HEK293T (cell line): Measurements from ENCODE around the gene RDH14.

Experiments
- CTCF ChIA-PET: fragments of 350-600 bp; formaldehyde crosslinking; extraction: SDS; loops from one replicate; lab custom pipeline; 2021; ENCODE audit warnings: antibody characterized with exemption, inconsistent platforms; lab: Yijun Ruan, JAX
- POLR2A ChIA-PET: fragments of 350-600 bp; formaldehyde crosslinking; extraction: SDS; loops from one replicate; lab custom pipeline; 2020; ENCODE audit warnings: antibody characterized with exemption, inconsistent platforms; lab: Yijun Ruan, JAX
- DNase-seq: peaks from one replicate; pipeline ENCODE4 v3.0.0; 2012; ENCODE audit warnings: mixed read lengths; ENCODE audit errors: extremely low spot score
- ARNT ChIP-seq: fragments of 450-650 bp; IDR thresholded peaks from 2 replicates; pipeline ENCODE4 v1.6.1; 2017; ENCODE audit warnings: mild to moderate bottlenecking
- BHLHE40 ChIP-seq: fragments of 450-650 bp; IDR thresholded peaks from 2 replicates; pipeline ENCODE4 v1.6.1; 2016; ENCODE audit warnings: mild to moderate bottlenecking, moderate library complexity, borderline replicate concordance
- CTBP1 ChIP-seq: fragments of 450-650 bp; IDR thresholded peaks from 2 replicates; pipeline ENCODE4 v1.6.1; 2016; ENCODE audit warnings: borderline replicate concordance
- ELF4 ChIP-seq: fragments of 450-650 bp; IDR thresholded peaks from 2 replicates; pipeline ENCODE4 v1.6.1; 2017; ENCODE audit warnings: antibody characterized with exemption
- FOXA1 ChIP-seq: fragments of 450-650 bp; IDR thresholded peaks from 2 replicates; pipeline ENCODE4 v1.6.1; 2016; ENCODE audit warnings: mild to moderate bottlenecking
- FOXK2 ChIP-seq: fragments of 450-650 bp; IDR thresholded peaks from 2 replicates; pipeline ENCODE4 v1.6.1; 2016; ENCODE audit warnings: mild to moderate bottlenecking
- FOXM1 ChIP-seq: fragments of 450-650 bp; IDR thresholded peaks from 2 replicates; pipeline ENCODE4 v1.6.1; 2017; ENCODE audit warnings: mild to moderate bottlenecking, borderline replicate concordance
- HDGF ChIP-seq: fragments of 450-650 bp; IDR thresholded peaks from 2 replicates; pipeline ENCODE4 v1.6.1; 2017; ENCODE audit warnings: antibody characterized with exemption, borderline replicate concordance
- L3MBTL2 ChIP-seq: fragments of 450-650 bp; conservative IDR thresholded peaks from 2 replicates; pipeline ENCODE4 v1.6.1; 2016; ENCODE audit warnings: mild to moderate bottlenecking
- LEF1 ChIP-seq: fragments of 450-650 bp; IDR thresholded peaks from 2 replicates; pipeline ENCODE4 v1.6.1; 2017; ENCODE audit warnings: mild to moderate bottlenecking, borderline replicate concordance
- NFRKB ChIP-seq: fragments of 450-650 bp; IDR thresholded peaks from 2 replicates; pipeline ENCODE4 v1.6.1; 2016; ENCODE audit warnings: mild to moderate bottlenecking, moderate library complexity
- SP1 ChIP-seq: fragments of 450-650 bp; IDR thresholded peaks from 2 replicates; pipeline ENCODE4 v1.6.1; 2017
- SUZ12 ChIP-seq: fragments of 450-650 bp; IDR thresholded peaks from 2 replicates; pipeline ENCODE4 v1.6.1; 2016; ENCODE audit warnings: mild to moderate bottlenecking
- TARDBP ChIP-seq: fragments of 450-650 bp; IDR thresholded peaks from 2 replicates; pipeline ENCODE4 v1.6.1; 2016
- ZNF384 ChIP-seq: fragments of 450-650 bp; IDR thresholded peaks from 2 replicates; pipeline ENCODE4 v1.6.1; 2016
- TF ChIP-seq, protein P1 (sequence below): fragments of 450-650 bp; IDR thresholded peaks from 2 replicates; pipeline ENCODE4 v1.6.1; 2016

The RDH14 gene, protein sequence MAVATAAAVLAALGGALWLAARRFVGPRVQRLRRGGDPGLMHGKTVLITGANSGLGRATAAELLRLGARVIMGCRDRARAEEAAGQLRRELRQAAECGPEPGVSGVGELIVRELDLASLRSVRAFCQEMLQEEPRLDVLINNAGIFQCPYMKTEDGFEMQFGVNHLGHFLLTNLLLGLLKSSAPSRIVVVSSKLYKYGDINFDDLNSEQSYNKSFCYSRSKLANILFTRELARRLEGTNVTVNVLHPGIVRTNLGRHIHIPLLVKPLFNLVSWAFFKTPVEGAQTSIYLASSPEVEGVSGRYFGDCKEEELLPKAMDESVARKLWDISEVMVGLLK

DNA sequence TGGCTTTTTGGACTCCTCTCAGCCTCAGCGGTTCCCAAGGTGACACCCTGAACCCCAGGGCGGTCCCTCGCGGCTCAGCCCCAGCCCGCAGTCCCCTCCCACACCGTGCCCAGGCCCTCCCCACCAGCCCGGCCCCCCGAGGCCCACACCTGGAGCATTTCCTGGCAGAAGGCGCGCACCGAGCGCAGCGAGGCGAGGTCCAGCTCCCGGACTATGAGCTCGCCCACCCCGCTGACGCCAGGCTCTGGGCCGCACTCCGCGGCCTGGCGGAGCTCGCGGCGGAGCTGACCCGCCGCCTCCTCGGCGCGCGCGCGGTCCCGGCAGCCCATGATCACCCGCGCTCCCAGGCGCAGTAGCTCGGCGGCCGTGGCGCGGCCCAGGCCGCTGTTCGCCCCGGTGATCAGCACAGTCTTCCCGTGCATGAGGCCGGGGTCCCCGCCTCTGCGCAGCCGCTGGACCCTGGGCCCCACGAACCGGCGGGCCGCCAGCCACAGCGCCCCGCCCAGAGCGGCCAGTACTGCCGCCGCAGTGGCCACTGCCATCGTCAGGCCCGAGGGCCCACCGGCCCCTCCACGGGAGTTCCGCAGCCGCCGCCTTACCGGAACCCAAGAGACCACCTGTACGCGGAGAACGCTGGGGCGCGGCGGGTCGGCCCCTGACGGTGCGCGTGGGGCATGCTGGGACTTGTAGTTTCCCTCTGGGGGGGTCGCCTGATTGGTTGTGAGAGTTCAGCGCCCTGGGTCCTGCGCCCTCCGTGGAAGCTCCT lies at the start of gene RDH14:
Gene RDH14, minus strand, starts transcription at position 623 of the 766 bp plus-strand sequence. Its CDS starts 81 bp downstream, at position 542.
- ChIA-PET POLR2A (interaction anchor here (0.7 to 1.3 kb wide), 9 partner anchors 8 to 51 kb away, joined by 3 to 7 read pairs (median 3); no protein-coding TSS in a partner anchor), CTCF (interaction anchor here (0.7 to 1.3 kb wide), 3 partner anchors 10 to 800 kb away, joined by 3 to 4 read pairs (median 4); no protein-coding TSS in a partner anchor)
- no peak for TF ChIP-seq ELF4
- TF ChIP-seq CTBP1: no peak
- TF ChIP-seq TARDBP: no peak
- no peak for TF ChIP-seq SP1
- no peak for TF ChIP-seq HDGF
- no peak for TF ChIP-seq ZNF384
- TF ChIP-seq SUZ12: no peak
- TF ChIP-seq FOXK2: no peak
- TF ChIP-seq FOXM1: no peak
- TF ChIP-seq FOXA1: no peak
- TF ChIP-seq BHLHE40: no peak
- TF ChIP-seq LEF1: no peak
- TF ChIP-seq ARNT: no peak
- TF ChIP-seq NFRKB: no peak
- TF ChIP-seq, protein P1, sequence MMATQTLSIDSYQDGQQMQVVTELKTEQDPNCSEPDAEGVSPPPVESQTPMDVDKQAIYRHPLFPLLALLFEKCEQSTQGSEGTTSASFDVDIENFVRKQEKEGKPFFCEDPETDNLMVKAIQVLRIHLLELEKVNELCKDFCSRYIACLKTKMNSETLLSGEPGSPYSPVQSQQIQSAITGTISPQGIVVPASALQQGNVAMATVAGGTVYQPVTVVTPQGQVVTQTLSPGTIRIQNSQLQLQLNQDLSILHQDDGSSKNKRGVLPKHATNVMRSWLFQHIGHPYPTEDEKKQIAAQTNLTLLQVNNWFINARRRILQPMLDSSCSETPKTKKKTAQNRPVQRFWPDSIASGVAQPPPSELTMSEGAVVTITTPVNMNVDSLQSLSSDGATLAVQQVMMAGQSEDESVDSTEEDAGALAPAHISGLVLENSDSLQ: no peak
- no peak for TF ChIP-seq L3MBTL2
- peak; percentile 87 for DNase-seq

DNA sequence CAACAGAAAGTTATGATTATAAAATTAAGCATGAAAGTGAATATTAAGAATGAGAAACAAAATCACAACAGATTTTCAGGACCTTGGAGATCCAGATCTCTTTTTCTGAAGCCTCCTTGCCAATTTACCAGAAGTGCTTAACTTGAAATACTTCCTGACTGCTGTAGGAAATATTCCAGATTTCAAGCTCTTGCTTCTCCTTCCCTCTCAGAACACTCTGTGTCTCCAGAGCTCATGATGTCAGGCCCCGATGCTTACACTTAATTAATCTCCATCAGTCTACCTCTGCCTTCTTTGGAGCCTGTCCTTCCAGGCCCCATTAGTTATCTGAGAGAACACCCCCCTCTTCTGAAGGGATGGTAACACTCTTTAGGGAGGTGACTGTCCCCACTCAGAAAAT lies 49.6 kb upstream of the RDH14 start:
- DNase-seq: no peak
- POLR2A ChIA-PET: interaction anchor here (1.3 kb wide), 1 partner anchor 51 kb away, joined by 3 read pairs; no protein-coding TSS in a partner anchor
- TF ChIP-seq, protein P1: no peak
- no peak for TF ChIP-seq LEF1
- no peak for TF ChIP-seq NFRKB
- TF ChIP-seq SUZ12: no peak
- CTCF ChIA-PET: no interaction called here

DNA sequence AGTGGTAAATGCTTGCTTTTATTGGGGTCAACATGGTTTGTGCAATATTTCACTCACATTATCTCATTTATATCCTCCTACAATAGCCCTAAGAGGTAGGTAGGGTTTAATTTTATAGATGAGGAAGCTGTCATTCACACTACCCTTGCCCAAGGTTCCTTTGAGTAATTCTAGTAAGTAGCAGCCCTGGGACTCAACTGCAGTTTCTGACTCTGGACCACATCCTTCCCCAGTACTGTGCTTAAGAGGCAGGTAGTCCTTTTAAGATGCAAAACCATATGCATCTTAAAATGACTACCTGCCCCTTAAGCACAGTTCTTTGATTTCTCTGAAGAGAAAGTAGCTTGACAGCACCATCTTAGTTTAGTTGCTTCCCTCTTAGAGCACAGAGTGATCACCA lies 44.7 kb upstream of the RDH14 start:
- DNase-seq: no peak
- TF ChIP-seq FOXA1: no peak
- CTCF ChIA-PET: no interaction called here
- POLR2A ChIA-PET: interaction anchor here (0.6 kb wide), 1 partner anchor 155 kb away, joined by 3 read pairs; no protein-coding TSS in a partner anchor

DNA sequence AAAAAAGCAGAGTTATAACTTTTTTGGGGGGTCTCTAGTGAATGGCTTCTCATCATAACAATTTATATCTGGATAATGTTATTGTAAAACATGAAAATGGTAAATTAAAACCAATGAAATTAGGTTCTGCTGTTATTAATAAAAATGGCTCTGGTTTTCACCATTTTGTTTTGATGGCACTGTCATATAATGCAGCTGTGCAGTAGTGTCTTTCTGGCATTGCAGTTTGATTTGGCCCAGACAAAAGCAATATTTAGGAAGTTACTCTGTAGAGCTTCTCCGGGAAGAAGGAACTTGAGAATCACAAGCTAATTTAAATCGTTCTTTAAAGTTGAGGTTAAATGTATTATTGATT lies 44.1 kb upstream of the RDH14 start:
- ChIA-PET POLR2A (interaction anchor here (0.6 kb wide), 1 partner anchor 154 kb away, joined by 3 read pairs; no protein-coding TSS in a partner anchor), CTCF (no interaction called here)
- DNase-seq: no peak
- TF ChIP-seq, protein P1: no peak
- TF ChIP-seq FOXK2 (no peak), CTBP1 (no peak), SP1 (no peak), ZNF384 (no peak), L3MBTL2 (no peak)

DNA sequence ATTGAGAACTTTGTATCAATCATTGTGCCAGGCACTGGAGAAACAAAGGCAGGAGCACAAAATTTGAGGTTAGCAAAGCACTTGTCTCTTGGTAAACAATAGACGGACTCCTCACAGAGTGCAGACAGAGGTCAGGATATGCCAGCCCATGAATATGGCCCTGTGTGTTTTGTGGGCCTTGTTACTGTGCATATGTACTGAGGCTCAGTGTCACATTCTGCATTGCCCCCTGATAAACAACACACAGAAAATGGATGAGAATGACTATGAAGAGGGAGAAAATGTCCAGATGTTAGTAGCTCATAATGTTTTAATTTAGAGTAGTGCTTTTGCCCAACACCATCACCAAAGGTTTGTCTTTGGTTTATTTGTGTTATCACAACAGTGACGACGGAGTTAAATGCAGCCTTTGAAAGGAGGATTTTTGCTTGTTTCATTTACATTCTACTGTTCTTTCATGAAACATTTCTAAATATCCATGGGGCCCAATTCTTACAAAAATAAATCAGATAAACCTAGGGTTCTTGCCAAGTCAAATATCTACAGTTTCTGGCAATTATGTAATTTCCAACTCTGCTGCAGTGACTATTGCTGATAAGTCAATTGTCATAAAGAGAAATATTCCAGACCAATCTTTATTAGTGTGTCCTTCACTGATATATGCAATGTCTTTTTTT lies 43.5 kb upstream of the RDH14 start:
- TF ChIP-seq CTBP1: no peak
- TF ChIP-seq SP1: no peak
- no peak for TF ChIP-seq ARNT
- TF ChIP-seq TARDBP: no peak
- no peak for TF ChIP-seq LEF1
- TF ChIP-seq FOXA1: no peak
- TF ChIP-seq SUZ12: no peak
- TF ChIP-seq HDGF: no peak
- DNase-seq: no peak
- ChIA-PET CTCF (no interaction called here), POLR2A (no interaction called here)

DNA sequence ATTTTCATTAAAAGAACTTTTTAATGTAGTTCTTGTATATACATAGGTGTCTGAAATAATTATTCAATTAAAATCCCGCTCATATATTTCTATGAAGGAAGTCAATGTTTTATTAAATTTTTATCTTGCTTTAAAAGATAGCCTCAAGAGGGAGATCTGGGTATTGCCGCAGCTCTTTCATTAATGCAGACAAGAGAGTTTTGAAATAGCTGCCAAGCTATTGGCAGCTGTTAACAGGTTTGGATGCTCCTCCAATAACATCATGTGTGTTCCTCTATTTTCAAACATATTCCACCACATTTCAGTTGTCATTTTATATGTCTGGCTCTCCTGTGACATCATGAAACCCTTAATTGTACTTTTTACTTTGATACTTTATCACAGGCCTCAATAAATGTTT lies 41.8 kb upstream of the RDH14 start:
- TF ChIP-seq FOXK2: no peak
- TF ChIP-seq LEF1: no peak
- TF ChIP-seq, protein P1: no peak
- TF ChIP-seq ELF4: no peak
- TF ChIP-seq CTBP1: no peak
- TF ChIP-seq TARDBP: no peak
- no peak for TF ChIP-seq SUZ12
- TF ChIP-seq FOXA1: no peak
- TF ChIP-seq ARNT: no peak
- no peak for DNase-seq
- ChIA-PET POLR2A (no interaction called here), CTCF (no interaction called here)
